ENCODE data around the gene CENPM. TPM values are rescaled to one million over a fixed set of nuclear protein-coding genes. Genes with fewer than 3 reads are reported as not detected.

Gene CENPM
- polyA plus RNA-seq, 1 donor (not counting 4 experiments of a cell fraction or from before 2014, with no cell fraction given): 4.8 TPM

GRCh38 chr22:41983513-41984405, 36.8 kb upstream of the CENPM start:
- dilution Hi-C loops (cut with MboI; ENCODE audit: extremely low pct_ligation_motif_present, low sequenced_read_pairs): no loop called here
- no peaks in the 10 kb centered on the region for H3K79me2 ChIP-seq (ENCODE audit: control insufficient read depth, insufficient read depth, low read length)
- H3K4me1 ChIP-seq (ENCODE audit: control insufficient read depth, extremely low read depth, insufficient read depth, low read length): no peaks in the 10 kb centered on the region
- no peak overlapping the region for H3K4me3 ChIP-seq (ENCODE audit: control insufficient read depth in 2 of 3, extremely low read depth in 1 of 3, insufficient read depth in 2 of 3, low read depth in 1 of 3, low read length in 3 of 3)
- H3K9ac ChIP-seq (ENCODE audit: control insufficient read depth, extremely low read depth, insufficient read depth, low read length): no peak overlapping the region
- DNase-seq (ENCODE audit: low read depth, low spot score) (no peak), FAIRE-seq (no peak)
- H2AFZ ChIP-seq (ENCODE audit: control insufficient read depth, low read length): no peak overlapping the region
- no peaks in the 10 kb centered on the region for H3K36me3 ChIP-seq (ENCODE audit: control insufficient read depth in 2 of 2, extremely low read depth in 1 of 2, insufficient read depth in 2 of 2, low read length in 2 of 2)
- no peaks in the 10 kb centered on the region for H3K9me3 ChIP-seq (ENCODE audit: control insufficient read depth, low read depth, low read length)
- no peaks in the 10 kb centered on the region for H4K20me1 ChIP-seq (ENCODE audit: control insufficient read depth, extremely low read depth, insufficient read depth, low read length)
- peaks cover 13% of the 10 kb centered on the region for H3K27me3 ChIP-seq (ENCODE audit: control insufficient read depth, extremely low read depth, insufficient read depth, low read length)
- H3K4me2 ChIP-seq (ENCODE audit: control insufficient read depth, extremely low read depth, insufficient read depth, low read depth, low read length): no peak overlapping the region
- no peaks in the 10 kb centered on the region for H3K9me1 ChIP-seq (ENCODE audit: control insufficient read depth, extremely low read depth, insufficient read depth, low read length)
- TF ChIP-seq EZH2 (IDR thresholded peaks at IDR 0.05; ENCODE audit: low read length) (no peak), CTCF (optimal IDR thresholded peaks at IDR 0.05 in 1 of 3, IDR thresholded peaks at IDR 0.05 in 1 of 3, conservative IDR thresholded peaks at IDR 0.05 in 1 of 3; ENCODE audit: extremely low read depth in 1 of 3, insufficient read depth in 2 of 3, low read length in 3 of 3) (no peak)
- no peak overlapping the region for H3K27ac ChIP-seq (ENCODE audit: control insufficient read depth, insufficient read depth, low read length)

- no peaks in the 10 kb centered on the region for H3K4me1 ChIP-seq (ENCODE audit: control insufficient read depth, extremely low read depth, insufficient read depth, low read length)
- no peaks in the 10 kb centered on the region for H3K9me3 ChIP-seq (ENCODE audit: control insufficient read depth, low read depth, low read length)
- H3K4me3 ChIP-seq (ENCODE audit: control insufficient read depth in 2 of 3, extremely low read depth in 1 of 3, insufficient read depth in 2 of 3, low read depth in 1 of 3, low read length in 3 of 3): no peak overlapping the region
- H3K4me2 ChIP-seq (ENCODE audit: control insufficient read depth, extremely low read depth, insufficient read depth, low read depth, low read length): no peak overlapping the region
- no peak for DNase-seq (ENCODE audit: low read depth, low spot score)
- no peaks in the 10 kb centered on the region for H3K9me1 ChIP-seq (ENCODE audit: control insufficient read depth, extremely low read depth, insufficient read depth, low read length)
- H4K20me1 ChIP-seq (ENCODE audit: control insufficient read depth, extremely low read depth, insufficient read depth, low read length): no peaks in the 10 kb centered on the region
- peaks cover 20% of the 10 kb centered on the region for H3K27me3 ChIP-seq (ENCODE audit: control insufficient read depth, extremely low read depth, insufficient read depth, low read length)
- H2AFZ ChIP-seq (ENCODE audit: control insufficient read depth, low read length): no peak overlapping the region
- H3K79me2 ChIP-seq (ENCODE audit: control insufficient read depth, insufficient read depth, low read length): no peaks in the 10 kb centered on the region
- dilution Hi-C loops (cut with MboI; ENCODE audit: extremely low pct_ligation_motif_present, low sequenced_read_pairs): no loop called here
- TF ChIP-seq CTCF (optimal IDR thresholded peaks at IDR 0.05 in 1 of 3, IDR thresholded peaks at IDR 0.05 in 1 of 3, conservative IDR thresholded peaks at IDR 0.05 in 1 of 3; ENCODE audit: extremely low read depth in 1 of 3, insufficient read depth in 2 of 3, low read length in 3 of 3) (no peak), EZH2 (IDR thresholded peaks at IDR 0.05; ENCODE audit: low read length) (no peak)
- H3K9ac ChIP-seq (ENCODE audit: control insufficient read depth, extremely low read depth, insufficient read depth, low read length): no peak overlapping the region
- no peak for FAIRE-seq
- no peak overlapping the region for H3K27ac ChIP-seq (ENCODE audit: control insufficient read depth, insufficient read depth, low read length)
- no peaks in the 10 kb centered on the region for H3K36me3 ChIP-seq (ENCODE audit: control insufficient read depth in 2 of 2, extremely low read depth in 1 of 2, insufficient read depth in 2 of 2, low read length in 2 of 2)
These were observed 35.9 kb upstream of the CENPM start for GRCh38 chr22:41982865-41983264.
